HG02840 (cell line): ENCODE results near the gene C1S.
"Not testable (repeated sequence)": the region's sequence is repeated elsewhere in the genome, so short reads cannot be mapped to it uniquely, and the experiment has no call there.

Source experiments
- ATAC-seq: cut with Tn5 transposase; IDR thresholded peaks from one replicate; pipeline ENCODE4 v1.9.1; 2021; ENCODE audit warnings: mild to moderate bottlenecking, moderate library complexity, moderate number of reproducible peaks; ENCODE audit not compliant: unreplicated experiment, low FRiP score

Gene C1S

DNA sequence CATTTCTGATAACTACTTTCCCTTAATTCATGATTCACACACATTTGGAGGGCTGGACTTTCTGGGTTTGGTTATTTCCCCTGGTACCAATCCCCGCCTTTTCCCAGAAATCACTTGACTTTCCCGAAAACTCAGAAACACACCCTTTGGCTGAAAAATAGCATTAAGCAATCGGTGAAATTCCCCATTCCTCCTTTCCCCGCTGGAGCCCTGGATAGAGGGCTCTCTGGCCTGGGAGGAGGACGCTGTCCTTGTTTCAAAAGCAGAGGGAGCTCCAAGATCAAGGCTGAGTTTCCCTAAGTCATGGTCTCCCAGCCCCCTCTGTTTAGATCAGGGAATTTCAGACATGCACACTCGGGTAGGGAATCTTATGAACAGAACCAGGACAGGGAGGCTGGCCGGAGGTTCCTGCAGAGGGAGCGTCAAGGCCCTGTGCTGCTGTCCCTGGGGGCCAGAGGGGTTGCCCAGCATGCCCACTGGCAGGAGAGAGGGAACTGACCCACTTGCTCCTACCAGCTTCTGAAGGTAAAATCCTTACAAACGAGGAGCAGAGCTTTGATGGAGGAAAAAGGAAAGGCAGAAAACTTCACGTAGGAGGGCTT is at the start of gene C1S:
TSS of gene C1S (plus strand) at position 366 of the 602 bp plus-strand sequence. CDS start 1,195 bp downstream, outside the sequence.
- no peak for ATAC-seq

DNA sequence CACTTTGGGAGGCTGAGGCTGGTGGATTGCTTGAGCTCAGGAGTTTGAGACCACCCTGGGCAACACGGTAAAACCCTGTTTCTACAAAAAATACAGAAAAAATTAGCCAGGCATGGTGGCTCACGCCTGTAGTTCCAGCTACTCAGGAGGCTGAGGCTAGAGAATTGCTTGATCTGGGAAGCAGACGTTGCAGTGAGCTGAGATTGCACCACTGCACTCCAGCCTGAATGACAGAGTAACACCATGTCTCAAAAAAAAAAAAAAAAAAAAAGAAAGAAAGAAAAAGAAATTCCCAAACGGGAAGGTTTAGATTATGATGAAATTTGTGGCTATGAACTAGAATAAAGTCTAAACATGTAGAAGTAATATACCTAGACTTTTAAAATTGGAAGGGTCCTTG is 49.1 kb upstream of the C1S start:
- not testable (repeated sequence) for ATAC-seq

DNA sequence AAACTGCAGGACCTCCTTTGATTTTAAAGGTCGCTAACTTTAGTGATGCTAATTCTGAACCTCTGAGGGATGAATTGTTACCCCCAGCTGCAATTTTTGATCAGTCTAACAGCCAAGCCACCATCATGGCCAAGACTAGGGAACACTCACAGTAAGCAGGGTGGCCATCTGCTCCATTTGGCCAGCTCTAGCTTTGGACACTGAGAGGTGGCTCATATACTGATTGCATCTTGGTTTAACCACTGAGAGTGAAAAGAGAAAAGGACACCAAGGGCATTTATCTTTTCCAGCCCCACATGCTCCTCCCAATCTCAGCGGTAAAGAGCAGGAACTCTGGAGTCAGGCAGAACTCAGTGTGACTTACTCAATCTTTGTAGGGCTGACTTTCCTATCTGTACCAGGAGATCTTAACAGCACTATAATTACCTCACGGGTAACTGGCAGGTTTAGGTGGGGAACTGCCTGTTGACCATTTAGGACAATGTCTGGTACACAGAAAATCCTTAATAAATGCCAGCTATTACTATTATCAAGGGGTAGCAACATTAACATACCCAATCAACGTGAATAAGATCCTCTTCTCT is 48.4 kb upstream of the C1S start:
- ATAC-seq, result no peak

DNA sequence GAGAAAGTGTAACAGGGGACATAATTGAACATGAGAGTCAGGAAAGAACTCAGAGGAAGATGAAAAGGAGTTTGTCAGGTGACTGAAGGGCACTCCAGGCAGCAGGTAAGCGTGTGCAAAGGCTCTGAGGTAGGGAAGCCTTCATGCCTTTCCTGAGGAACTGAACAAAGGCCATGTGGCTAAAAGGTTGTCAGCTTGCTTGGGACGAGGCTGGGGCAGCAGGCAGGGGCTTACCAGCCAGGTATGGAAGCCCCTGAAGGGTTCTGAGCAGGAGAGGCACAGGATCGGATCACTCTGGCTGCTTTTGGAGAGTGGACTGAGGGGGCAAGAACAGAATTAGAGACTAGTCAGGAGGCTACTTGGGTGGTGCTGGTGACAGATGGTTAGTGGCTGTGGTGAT is 47.4 kb upstream of the C1S start:
- ATAC-seq, result no peak

DNA sequence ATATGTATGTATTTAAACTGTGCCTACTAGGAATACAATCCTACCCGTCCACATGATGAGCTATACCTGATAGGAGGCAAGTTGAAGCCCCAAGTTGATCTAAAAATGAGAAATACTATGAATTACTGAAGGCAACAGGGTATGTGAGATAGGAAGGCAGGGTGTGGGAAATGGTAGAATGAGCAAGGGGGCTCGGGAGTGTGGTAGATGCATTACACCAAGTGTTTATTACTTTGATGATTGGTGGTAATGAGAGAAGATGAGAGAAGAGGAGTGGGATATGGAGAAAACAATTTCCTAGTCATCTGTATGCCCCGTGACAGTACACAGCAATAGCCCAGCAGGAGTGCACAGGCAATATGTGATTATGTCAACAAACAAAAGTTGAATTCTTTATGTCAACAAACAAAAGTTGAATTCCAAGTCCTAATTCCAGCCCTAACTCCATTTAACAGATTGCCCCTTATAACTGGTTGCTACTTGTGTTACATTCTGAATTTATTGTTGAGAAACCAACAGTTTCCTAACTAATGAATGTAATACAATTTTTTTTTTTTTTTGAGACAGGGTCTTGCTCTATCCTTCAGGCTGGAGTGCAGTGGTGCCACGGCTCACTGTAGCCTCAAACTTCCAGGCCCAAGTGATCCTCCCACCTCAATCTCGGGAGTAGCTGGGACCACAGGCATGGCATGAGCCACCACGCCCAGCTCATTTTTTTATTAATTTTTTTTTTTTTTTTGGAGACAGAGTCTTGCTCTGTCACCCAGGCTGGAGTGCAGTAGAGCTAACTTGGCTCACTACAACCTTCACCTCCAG is 44.8 kb upstream of the C1S start:
- no peak for ATAC-seq

DNA sequence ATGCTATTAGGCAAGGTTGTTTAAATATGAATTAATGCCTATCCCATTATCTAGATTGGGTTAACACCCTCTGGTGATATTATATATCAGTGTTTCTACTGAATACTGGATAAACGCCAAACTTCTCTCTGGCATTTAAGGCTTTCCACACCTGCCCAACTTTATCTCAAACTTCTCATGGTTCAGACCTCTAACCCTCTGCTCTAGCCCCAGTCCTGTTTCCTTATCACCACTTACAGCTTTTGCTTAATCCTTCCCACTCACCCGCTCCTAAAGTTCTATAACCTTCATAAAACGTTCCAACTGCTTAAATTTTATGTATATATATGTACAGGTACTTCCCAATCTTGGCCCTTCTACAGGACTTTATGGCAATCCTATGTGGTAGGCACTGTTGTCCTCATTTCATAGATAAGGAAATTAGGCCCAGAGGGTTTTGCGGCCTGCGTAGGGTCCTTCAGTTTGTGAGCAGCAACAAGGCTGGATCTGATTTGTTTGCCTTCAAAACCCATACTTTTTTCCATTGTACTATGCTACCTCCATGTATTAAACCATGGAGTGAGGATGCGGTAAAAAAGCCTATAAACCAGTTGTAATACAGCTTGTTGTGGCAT is 43.5 kb upstream of the C1S start:
- no peak for ATAC-seq

DNA sequence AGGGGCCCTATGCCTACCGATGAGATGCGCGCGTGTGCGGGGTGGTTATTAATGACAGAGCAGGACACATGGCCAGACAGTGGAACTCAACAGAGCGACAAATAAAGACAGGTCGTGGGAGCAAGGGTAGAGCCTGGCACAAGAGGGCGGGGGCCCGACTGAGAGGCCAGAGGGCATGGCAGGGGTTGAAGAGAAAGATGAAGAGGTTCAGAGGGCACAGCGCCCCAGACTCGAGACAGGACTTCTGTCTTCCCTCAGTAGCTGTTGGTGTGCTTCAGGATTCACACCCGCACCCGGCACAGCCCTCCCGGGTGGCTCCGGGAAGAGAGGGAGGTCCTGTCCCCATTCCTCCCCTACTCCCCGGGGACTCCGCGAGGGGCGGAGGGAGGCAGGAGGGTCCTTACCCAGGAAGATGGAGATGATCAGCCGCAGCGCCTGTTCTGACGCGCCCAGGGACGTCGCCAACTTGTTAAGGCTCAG is 42.6 kb upstream of the C1S start:
- ATAC-seq, result peak; percentile 19

DNA sequence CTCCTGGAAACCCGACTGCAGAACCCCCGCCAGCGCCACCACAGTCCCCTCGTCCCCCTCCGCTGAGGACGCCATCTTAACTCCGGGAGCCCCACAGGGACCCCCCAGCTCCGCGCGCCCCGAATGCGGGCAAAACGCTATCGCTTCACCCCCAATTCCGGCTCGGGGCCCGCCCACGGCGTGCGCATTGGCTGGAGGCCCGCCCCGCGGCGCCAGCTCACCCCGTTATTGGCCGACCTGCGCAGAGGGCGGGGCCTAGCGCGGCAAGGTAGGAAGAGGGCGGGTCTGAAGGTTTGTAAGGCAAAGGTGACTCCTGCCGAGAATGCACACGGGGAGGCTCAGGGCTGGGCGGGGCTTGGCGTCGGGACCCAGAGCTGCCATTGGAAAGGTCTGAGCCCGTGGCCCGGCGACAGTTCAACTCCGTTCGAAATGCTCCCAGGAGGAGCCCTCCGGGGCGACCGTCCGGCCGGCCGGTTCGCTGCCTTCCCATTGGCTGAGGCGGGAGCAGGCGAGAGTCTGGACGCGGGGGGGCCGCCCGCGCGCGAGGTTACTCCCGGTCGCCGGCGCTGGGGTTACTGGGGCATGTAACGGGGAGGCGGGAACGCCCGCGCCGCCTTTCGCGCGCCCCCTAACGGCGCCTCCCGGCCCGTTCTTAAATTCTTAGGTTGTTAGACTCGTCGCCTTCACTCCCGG is 42.0 kb upstream of the C1S start, which contains the start of gene LPCAT3:
TSS of gene LPCAT3 (minus strand) at position 127 of the 693 bp plus-strand sequence. CDS start at position 75, 52 bp downstream.
- ATAC-seq, result peak; percentile 94

DNA sequence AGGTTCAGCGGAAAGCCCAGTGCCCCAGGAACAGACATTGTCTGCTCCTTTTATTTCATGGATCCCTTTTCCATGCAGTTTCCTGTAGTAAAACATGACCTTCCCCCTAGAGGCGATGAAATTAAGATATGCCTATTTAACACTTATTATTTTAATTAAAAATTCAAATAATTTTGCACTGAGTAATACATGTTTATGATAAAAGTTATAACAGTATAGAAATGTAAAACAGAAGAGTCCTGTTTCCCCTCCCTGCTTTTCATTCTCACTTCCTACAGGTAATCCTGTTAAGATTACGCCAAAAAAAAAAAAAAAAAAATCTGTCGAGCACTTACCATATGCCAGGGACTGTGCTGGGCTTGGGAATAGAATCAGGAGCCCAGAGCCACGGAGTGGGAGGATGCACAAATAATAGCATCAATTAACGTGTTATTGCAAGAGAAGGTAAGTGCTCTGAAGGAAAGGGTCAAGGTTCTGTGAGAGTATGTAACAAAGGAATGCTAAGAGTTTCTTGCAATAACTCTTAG is 41.4 kb upstream of the C1S start:
- ATAC-seq, result no peak

DNA sequence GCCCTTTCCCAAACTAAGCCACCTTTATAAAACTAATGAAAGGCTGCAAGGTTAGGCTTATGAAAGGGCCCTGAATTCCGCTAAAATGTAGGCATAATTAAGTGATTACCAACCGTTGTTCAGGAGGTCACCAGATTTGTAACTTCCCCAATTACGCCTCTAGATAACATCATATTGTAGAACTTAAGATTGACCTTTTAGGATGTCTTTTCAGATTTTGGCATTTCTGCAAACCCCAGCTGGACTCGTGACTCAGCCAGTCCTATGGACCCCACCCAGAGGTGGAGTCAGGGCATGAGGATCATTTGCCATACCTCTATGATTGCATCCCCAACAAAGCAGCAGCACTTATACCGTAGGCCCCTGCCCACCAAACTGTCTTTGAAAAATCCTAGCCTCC is 38.6 kb upstream of the C1S start:
- ATAC-seq, result no peak

DNA sequence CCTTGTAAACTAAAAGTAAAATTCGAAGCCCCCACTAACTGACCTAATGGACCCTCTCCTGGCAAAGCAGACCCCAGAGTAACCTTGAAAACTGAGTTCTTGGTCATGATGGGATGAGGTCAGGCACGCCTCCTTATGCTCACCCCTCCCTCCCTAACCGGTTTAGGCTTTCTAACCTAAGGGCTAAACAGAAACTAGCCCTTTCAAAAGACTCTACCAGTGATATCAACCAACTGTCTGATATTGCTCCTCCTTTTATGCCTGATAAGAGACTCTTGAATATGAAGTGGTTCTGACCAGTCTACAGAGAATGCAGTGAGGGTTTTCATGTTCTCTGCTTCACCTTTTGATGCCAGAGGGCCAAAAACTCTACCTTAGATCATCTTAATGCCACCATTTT is 37.4 kb upstream of the C1S start:
- ATAC-seq, result no peak

DNA sequence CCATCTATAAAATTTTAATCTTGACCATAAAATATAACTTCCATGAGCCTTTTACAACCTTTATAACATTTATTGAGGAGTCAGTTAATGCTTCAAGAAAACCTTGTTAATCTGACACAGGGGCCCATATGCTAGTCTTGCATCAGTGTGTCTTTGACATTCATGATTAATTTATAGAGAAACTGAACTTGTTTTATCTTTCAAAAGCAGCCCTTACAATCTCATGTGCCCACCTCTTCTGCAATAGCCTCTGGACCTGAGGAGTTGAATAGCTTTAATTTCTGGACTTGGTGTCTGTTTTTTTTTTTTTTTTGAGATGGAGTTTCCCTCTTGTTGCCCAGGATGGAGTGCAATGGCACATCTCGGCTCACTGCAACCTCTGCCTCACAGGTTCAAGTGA is 33.7 kb upstream of the C1S start:
- ATAC-seq, result no peak

DNA sequence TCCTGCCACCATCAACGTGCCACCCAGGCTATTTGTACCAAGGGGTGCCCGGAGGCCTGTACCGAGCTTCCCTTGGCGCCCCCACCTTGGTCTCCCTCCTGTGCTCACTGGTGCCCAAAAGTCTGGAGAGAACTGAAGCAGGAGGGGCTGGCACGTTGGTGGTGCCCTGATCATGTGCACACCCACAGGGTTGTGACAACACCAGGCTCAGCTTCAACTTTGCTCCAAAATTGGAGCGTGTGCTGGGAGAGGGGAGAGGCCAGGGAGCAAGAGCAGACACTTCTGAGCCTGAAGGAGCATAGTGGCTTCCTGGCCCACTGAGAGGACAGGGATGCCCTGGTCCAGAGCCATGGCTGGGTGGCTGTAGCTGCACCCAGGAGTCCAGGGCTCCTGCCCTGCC is 29.2 kb upstream of the C1S start:
- no peak for ATAC-seq

DNA sequence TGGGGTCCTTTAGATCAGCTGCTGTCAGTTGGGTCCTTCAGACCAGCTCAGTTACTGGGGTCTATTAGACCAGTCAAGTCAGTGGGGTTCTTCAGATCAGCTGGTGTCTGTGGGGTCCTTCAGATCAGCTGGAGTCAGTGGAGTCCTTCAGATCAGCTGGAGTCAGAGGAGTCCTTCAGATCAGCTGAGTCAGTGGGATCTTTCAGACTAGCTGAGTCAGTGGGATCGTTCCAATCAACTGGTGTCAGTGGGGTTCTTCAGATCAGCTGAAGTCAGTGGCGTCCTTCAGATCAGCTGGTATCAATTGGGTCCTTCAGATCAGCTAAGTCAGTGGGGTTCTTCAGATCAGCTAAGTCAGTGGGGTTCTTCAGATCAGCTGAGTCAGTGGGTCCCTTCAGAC is 27.5 kb upstream of the C1S start:
- no peak for ATAC-seq

DNA sequence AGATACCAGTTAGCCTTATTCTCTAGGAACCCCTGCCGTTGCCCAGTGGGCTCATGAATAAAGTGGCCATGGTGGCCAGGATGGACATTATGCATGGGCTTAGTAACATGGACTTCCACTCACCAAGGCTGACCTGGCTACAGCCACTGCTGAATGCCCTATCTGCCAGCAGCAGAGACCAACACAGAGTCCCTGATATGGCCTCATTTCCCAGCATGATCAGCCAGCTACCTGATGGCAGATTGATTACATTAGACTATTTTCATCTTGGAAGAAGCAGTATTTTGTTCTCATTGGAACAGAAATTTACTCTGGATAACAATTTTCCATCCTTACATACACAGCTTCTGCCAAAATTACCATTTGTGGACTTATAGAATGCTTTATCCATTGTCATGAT is 26.1 kb upstream of the C1S start:
- no peak for ATAC-seq

DNA sequence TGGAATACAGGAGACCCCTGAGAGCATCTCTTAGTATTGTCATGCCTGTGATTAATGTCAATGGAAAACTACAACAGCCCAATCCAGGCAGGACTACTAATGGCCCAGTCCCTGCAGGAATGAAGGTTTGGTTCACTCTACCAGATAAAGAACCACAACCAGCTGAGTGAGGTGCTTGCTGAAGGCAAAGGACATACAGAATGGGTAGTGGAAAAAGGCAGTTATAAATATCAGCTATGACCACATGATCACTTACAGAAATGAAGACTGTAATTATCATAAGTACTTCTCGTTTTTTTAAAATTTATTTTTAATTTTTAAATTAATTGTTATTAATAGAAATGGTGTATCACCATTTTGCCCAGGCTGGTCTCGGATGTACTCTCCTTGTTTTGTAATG is 25.1 kb upstream of the C1S start:
- ATAC-seq, result no peak

DNA sequence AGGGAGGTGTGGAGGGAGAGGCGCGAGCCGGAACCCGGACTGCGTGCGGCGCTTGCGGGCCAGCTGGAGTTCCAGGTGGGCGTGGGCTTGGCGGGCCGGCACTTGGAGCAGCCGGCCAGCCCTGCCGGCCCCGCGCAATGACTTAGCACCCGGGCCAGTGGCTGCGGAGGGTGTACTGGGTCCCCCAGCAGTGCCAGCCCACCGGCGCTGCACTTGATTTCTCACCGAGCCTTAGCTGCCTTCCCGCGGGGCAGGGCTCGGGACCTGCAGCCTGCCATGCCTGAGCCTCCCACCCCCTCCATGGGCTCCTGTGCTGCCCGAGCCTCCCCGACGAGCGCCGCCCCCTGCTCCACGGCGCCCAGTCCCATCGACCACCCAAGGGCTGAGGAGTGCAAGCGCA is 23.1 kb upstream of the C1S start:
- not testable (repeated sequence) for ATAC-seq

DNA sequence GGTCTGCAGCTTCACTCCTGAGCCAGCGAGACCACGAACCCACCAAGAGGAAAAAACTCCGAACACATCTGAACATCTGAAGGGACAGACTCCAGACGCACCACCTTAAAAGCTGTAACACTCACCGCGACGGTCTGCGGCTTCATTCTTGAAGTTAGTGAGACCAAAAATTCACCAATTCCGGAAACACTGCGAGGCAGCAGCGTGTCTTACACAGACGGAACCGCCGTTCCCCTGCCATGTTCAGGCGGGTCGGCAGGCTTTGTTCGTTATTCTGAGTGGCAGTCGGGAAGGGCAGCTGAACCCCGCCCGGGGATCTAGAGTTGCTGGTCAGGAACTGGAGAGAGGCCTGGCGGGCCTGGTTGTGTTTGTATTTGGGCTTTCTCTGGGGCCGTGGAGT is 21.9 kb upstream of the C1S start:
- ATAC-seq, result no peak

DNA sequence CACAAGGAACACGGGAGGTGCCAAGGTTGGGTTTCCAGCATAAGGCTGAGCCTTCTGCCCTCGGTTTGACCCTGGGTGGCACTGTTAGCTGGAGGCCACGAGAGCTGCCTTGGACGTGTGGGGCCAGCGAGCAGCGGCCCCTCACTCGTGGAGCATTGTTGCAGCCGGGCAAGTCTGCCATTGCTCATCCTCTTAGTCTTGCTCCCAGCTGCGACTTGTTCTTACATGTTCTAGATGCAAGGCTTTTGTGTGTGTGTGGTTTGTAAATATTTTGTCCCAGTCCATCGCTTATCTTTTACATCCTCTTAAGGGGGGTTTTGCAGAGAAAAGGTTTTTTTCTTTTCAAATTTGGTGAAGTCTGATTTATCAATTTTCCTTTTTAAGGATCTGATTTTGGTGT is 21.1 kb upstream of the C1S start:
- no peak for ATAC-seq

DNA sequence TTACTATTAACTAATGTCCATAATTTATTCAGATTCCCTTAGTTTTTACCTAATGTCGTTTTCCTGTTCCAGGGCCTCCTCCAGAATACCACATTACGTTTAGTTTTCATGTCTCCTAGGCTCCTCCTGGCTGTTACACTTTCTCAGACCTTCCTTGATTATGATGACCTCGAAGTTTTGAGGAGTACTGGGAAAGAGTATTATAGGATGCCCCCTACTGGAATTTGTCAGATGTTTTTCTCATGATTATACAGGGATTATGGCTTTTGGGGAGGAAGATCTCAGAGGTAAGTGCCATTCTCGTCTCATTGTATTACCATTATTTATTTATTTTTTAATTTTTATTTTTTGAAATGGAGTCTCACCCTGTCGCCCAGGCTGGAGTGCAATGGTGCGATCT is 17.7 kb upstream of the C1S start:
- no peak for ATAC-seq
